COR-L47 (cell line): ENCODE data around the gene RHO.
A peak's percentile ranks its signal among the peaks of the same experiment; 100 is the strongest.
"Not testable (repeated sequence)": the region's sequence is repeated elsewhere in the genome, so short reads cannot be mapped to it uniquely, and the experiment has no call there.

Experiments
- DNase-seq: peaks from one replicate; lab custom pipeline; 2025; lab: John Stamatoyannopoulos, UW

Gene RHO

DNA sequence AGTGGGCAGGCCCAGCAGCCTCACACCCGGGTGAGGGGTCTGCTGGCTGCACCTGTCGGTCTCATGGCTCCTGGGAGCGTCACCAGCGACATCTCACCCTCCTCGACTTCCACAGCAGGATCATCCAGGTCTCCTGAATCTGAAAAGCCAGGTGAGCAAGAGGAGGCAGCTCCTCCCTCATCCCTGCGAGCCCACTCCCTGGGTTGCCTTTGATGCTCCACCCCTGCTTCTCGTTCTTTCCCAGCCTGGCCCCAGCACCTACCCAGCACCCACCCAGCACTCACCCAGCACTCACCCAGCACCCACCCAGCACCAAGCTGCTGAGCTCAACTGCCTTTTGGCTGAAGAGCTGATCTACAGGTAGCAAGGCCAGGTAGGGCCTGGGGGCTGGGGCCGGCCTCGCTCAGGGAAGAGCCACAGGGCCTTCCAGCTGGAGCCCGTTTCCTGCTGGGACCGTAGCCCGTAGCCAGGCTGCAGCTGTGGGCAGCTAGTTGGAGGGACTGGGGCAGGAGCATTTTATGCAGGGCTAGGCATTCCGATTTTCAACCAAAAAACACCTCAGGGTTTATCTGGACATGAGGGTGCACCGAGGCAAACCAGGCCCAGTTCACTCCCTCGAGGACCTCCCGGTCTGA lies 14.8 kb downstream of the RHO start, which contains the start of gene H1-8:
Gene H1-8 (plus strand): TSS at position 20 of the 635 bp plus-strand sequence. CDS start 44 bp downstream, at position 64.
- no peak for DNase-seq

DNA sequence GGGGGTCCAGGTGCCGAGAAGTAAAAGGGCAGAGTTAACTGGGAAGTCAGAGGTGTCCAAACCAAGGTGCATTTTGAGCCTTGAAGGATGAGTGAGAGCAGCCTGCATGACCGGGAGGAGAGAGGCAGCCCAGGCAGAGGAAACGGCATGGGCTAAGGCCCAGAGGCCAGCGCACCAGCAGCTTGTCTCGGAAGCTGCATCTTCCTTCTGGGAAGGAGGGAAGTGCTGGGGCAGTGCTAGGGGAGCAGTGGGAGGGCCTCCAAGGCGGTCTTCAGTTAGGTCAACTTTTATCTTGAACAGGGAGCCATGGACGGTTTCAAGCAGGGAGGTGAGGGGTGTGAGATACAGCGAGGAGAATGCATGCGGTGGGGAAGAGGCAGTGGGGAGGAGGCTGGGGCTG lies 15.6 kb downstream of the RHO start:
- DNase-seq = no peak

DNA sequence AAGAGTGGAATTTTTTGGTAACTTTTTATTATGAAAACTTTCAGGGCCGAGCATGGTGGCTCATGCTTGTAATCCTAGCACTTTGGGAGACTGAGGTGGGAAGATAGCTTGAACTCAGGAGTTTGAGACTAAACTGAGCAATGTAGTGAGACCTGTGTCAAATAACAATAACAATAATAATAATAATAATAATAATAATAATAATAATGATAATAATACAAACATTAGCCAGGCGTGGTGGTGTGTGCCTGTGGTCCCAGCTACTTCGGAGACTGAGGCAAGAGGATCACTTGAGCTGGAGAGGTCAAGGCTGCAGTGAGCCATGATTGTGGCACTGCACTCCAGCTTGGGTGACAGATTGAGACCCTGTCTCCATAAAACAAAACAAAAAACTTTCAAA lies 17.5 kb downstream of the RHO start:
- not testable (repeated sequence) for DNase-seq

DNA sequence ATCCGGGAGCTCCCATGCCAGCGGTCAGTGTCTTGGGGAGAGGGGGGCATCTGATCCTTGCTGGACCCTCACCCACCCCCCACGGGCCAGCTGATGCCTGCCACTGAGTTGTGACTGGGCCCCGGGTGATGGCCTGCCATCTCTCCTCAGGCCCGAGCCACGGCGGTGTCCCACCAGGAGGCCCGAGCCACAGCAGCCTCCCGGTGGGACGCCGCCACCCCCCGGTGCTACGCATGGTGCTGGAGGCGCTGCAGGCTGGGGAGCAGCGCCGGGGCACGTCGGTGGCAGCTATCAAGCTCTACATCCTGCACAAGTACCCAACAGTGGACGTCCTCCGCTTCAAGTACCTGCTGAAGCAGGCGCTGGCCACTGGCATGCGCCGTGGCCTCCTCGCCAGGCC lies 18.8 kb downstream of the RHO start:
- DNase-seq = no peak

DNA sequence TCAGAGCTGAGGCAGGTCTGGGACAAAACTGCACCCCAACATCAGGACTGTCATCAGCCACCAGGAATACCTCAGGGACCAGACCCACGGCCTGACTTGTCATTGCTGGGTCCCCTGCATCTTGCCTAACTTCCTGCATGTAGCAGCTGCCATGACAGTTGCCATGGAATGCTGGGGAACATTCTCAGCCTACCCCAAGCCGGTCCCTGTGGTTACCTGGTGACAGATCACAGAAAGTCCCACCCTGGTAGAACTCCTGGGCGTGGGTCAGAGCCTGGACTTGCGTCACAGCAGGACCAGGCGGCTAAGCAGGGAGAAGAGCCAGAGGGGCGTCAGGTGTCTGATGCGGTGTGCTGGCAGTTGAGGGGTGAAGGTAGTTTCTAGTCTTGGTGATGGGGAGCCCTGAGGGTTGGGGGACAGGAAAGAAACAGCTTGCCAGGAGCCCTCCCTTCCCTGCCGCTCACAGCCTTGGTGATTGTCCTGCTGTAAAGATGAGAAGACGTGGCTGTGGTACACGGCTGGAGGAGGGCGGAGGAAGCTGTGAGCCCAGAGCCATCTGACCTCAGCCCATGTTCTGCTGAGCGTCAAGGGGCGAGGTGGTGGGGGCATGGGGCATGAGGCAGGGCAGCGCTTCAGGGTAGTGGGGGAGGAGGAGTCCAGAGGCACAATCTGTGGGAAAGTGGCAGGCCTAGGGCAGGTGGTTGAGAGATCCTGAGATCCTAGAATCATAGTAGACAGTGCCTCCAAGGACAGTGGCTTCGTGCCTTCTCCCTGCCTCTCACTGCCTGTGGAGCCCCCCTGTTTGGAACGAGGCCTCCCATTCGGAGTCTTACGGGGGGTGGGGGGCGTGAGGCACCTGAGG lies 19.9 kb downstream of the RHO start:
- no peak for DNase-seq

DNA sequence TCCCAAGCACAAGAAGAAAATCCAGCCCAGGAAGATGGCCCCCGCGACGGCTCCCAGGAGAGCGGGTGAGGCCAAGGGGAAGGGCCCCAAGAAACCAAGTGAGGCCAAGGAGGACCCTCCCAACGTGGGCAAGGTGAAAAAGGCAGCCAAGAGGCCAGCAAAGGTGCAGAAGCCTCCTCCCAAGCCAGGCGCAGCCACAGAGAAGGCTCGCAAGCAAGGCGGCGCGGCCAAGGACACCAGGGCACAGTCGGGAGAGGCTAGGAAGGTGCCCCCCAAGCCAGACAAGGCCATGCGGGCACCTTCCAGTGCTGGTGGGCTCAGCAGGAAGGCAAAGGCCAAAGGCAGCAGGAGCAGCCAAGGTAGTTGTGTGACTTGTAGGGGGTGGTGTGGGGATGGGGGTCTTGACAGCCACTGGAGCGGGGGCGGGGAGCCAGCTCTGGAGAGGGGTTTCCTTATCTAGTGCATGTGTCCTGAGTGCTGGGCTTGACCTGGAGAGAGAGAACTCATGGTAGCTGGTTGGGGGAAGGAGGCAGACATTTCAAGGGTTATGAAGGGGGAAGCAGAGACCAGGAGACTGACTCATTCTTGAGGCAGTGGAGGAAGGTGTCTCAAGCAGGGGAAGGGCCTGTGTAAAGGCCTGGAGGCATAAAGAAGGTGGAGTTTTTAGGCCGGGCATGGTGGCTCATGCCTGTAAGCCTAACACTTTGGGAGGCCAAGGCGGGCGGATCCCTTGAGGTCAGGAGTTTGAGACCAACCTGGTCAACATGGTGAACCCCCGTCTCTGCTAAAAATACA lies 20.8 kb downstream of the RHO start:
- DNase-seq = no peak

DNA sequence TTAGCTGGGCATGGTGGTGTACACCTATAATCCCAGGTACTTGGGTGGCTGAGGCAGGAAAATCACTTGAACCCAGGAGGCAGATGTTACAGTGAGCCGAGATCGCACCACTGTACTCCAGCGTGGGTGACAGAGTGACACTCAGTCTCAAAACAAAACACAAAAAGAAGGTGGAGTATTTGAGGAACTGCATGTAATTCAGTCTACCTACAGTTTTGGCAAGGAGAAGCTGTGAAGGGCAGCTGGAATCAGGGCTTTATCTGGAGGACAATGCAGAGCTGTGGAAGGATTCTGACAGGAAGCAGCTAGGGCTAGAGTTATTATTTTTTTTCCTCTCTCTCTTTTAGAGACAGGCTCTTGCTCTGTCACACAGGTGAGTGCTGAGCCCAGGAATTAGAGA lies 21.4 kb downstream of the RHO start:
- DNase-seq = no peak

DNA sequence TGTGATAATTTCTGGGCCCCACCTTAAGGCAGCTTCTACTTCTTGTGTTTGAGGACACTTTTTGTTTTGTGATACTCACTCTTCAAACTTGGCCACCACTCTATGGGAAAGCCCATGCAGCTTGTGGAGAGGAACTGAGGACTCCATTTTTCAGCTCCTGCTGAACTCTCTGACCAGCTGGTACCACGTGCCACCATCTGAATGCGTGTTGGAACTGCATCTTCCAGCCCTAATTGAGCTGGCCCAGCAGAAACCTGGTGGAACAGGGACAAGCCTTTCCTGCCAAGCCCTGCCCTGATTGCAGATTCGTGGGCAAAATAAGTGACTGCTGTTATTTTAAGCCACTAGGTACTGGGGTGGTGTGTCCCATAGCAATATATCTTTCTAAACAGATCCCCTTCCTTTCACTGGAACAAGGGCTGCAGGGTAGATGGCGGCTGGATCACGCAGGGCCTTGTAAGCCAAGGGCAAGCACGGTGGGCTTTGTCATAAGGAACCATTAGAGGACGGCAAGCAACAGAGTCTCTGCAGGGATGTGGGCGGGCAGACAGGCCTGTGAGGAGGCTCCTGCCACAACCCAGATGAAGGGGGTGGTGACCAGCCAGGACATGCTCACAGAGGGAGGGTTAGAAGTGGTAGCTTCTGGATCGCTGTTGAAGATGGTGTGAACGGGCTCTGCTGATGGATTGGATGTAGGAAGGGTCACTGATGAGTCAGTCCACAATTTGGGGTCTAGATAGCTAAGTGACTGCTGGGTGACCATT lies 24.0 kb downstream of the RHO start:
- DNase-seq = peak; percentile 13

DNA sequence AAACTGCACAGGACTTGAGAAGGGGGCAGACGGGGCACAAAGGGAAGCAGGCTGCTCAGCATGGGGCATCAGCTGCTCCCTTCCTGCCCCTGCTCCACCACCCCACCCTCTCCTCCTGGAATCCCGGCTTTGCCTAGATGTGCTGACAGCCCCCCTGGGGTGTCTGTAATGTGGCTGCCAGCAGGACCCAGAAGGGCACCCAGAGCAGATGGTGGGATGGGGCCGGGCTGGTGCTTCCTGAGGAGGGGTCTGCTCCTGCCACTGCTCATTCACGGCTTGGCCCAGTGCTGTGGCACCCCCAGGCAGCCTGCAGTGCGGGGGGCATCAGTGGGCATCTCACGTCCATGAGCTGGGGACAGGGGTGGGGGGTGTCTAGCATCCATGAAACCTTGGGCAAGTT lies 24.7 kb downstream of the RHO start:
- peak; percentile 77 for DNase-seq

DNA sequence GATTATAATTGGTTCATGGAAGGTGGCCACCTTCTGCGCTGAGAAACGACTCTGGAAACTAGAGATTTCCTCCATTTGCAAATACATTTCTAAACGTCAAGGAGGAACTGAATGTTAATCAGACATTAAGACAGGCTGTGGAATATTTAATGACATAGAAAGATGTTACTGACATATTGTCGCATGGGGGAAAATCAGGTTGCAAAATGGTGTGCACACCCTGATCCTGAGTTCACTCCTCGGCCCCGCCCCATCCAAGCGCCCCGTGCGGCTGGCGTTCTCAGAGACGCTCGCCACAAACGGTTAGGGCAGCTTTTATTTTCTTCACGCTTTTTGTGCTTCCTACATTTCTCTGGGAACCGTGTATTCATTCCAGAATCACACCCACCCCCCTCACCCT lies 25.3 kb downstream of the RHO start:
- no peak for DNase-seq

DNA sequence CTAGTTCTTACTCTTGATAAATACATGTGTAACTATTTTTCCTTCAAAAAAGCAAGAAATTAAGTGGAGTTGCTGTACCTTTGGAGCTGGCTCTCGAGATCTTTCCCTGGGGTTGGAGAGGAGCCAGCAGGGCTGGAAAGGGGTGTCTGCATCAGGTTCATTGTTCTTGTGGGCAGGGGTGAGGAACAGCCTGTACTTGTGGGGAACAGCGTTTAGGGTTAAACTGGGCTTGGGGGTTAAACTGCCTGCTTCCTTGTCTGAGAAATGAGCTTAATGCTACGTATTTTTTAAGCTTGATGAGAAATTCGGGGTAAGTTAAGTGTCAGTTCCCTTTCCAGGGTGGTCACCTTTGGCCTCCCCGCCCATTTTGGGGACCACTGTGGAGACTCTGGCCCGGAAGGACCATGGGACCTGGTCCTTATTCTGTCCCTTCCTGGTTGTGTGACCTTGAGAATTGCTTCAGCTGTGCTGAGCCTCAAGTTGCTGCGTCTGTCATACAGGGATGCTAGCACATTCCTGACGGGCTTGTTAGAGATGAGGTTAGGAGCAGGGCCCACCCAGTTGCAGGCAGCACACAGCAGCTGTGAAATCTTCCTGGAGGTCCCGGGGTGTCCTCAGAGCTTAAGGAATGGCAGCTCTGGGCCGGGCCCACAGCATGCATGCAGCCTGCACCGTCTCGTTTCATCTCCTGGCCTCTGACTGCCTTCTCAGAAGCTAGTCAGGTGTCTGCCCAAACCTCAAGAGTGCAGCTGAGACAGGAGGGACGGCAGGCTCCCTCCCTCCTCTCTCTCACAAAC lies 26.1 kb downstream of the RHO start:
- no peak for DNase-seq

DNA sequence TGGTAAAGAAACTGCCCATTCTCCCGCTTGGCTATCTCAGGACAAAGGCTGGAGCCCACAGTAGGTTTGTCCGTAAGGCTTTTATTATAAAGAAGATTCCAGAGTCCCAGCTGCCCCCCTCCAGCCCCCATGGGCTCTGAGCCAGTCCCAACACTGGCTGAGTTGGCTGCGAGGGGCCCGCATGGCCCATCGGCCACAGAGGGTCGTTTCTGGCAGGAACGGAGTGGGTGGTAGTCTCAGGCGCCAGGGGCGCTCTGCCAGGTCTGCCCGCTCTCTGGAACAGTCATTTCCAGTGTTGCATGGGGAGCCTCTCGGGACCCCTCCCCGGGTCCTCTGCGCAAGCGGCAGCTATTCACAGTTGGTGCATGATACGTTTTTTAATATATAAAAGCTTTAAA lies 26.7 kb downstream of the RHO start:
- no peak for DNase-seq

DNA sequence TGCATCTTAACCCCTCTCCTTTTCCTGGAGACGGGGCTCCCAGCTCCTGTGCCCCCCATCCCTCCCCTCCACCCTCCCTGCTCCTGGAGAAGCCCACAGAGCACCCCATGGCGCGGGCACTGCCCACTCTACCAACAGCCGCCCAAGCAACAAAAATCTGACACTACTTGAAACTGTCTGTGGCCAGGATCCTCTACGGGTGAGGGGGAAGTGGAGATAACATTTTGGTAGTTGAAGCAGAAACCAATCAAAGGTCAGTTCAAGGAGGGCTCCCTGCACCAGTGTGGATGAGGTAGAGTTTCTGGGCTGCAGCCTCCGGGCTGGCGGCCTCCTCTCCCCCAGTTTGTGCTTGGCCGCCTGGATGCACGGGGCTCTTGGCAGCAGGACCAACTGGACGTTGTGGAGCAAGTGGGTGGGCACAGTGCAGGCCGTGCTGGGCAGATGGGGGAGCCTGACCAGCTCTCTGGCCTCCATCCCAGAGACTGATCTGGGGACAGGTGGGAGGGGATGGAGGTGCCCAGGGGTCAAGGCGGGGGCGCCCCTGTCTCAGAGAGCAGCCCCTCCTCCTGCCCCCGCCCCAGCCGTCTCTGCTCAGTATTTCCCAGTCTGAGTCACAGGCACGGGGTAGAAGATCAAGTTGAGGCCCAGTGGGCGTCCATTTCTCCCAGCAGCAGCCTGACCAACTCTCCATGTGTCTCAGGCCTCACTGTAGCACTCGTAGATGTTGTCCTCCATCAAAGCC lies 27.3 kb downstream of the RHO start:
- DNase-seq = no peak

DNA sequence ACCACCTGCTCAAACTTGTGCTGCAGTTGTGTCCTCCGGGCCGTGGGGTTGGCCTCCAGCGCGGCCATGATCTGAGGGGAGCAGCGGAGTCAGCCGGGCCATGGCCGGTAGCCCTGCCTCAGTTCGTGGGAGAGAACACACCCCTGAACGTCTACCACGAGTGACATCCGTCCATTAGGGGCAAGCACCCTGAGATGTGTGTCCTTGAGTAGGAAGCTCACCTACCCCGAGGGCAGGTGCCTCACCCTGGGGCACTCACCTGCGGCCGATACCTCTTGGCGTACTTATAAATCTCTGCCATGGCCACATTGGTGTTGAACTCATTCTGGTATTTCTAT lies 27.9 kb downstream of the RHO start:
- no peak for DNase-seq

DNA sequence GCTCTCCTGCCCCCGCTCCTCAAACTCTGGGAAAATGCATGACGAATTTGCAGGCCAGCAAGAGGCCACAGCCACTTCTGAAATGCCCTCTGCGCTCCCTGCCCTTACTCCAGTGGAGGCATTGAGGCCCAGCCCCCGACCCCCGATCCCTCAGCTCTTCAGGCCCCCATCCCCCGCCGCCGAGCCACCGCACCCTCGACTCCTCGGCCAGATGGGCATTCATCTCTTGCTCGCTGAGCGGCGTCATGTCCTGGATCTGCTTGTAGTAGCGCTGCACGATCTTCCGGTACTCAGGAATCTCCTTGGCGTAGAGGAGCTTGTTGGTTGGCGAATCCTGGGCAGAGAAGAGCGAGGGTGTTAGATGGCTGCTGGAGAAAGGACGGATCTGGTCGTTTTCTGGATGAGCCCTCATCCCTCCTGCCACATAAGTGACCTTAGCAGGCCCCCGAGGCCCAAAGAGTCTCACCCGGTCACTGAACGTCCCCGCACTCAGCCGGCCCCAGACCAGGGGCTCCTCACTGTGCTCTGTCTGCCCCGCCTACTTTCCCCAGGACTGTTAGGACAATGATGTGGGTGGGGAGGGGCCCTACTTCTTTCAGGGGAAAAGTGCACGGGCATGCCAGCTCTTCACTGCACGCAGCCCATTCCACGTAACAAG lies 28.6 kb downstream of the RHO start:
- DNase-seq = no peak

DNA sequence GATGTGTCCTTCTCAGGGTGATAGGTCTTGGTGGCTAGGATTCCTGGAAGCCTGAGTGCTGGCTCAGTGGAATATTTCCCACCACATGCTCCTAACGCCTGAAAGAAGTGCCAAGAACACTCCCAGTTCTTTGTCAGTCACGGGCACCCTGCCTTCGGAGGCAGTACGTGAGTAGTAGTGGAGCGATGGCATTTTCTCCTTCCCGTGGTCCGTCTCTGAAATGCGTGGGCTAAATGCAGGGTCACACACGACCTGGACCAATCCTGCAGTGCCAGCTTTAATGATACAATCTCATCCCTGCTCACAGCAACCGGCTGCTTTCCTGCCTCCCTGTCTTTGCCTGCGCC lies 29.1 kb downstream of the RHO start:
- no peak for DNase-seq

DNA sequence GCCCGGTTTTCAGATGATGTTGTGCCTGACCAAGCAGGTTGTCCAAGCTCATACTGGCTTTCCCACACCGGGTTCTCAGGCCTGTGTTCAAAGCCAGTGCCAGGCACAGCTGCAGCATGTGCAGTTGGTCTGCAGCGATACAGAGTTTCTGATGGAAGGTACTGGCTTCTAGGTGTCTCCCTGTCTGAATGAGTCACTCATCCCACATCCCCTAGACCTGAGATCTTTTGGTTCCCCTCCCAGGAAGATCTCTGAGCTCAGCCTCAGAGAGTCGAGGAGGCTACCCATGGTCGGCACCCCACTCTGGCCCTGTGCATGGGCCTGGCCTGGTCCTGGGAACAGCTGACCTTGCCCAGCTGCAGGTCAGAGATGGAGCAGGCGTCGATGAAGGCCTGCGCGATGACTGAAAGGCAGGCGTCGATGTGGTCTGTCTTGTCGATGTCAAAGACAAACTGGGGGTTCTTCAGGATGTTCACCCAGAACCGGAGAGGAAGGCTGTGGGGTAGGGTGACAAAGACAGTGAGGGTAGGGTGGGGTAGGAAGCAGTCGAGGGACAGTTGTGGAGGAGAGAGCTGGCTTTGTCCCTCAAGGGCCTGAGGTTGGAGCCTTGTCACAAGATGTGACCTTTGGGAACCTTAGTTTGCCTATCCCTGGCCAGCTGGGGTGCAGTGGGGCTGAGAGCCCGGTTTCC lies 29.8 kb downstream of the RHO start:
- no peak for DNase-seq

DNA sequence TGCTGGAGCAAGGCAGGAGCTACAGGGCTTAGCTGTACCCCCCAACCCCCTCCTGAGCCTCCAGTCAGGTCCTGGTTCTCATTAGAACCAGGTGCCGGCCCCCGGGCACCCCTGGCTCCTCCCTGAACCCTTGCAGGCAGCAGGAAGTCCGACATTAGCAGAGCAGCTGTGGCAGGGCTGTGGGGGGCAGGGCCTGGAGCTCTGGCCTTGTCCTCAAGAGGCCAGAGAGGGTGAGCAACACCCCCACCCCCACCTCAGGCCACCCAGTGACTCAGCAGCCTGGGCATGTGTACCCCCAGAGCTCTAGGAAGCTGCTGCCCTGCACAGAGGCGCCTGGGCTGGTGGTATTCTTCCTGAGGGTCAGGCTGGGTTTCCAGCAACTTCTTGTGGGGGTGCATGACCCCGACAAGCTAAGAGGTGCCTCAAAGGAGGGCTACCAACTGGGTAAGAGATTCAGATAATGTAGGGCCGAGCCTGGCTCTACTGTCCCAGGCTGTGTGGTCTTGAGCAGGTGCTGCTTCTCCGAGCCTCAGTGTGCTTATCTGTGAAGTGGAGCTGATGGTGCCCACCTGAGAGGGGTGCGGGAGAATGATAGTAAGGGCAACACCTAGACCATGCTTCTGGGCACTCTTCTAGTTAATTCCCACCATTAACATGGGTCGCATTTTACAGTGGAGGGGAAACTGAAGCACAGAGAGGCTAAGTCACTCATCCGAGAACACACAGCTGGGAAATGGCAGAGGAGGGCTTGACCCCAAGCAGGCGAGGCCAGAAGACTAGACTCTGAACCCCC lies 30.5 kb downstream of the RHO start:
- DNase-seq = no peak
